ENCODE measurements around the gene PTEN.

- no peak for TF ChIP-seq CTCF (conservative IDR thresholded peaks at IDR 0.05 in 1 of 2, IDR thresholded peaks at IDR 0.05 in 1 of 2; ENCODE audit: extremely low read depth in 1 of 2, insufficient read depth in 1 of 2, low read depth in 1 of 2, low read length in 2 of 2)
- no peak for TF ChIP-seq EZH2 (IDR thresholded peaks at IDR 0.05; ENCODE audit: borderline replicate concordance, low read length)
Measured at GRCh38 chr10:87843714-87844113, 19.7 kb upstream of the PTEN start.

All from mammary epithelial cell (primary cell).